NB4 (cell line): ENCODE results near the gene SLC2A9.

Experiments used
- DNase-seq: peaks from one replicate; pipeline ENCODE4 v3.0.0; 2010; ENCODE audit warnings: low read depth
- H3K4me3 ChIP-seq: one replicate; pipeline ENCODE4 v1.5.1; 2011; ENCODE audit warnings: mild to moderate bottlenecking, low read depth, low read length, moderate library complexity
- MYC ChIP-seq: IDR thresholded peaks from 2 replicates; pipeline ENCODE4 v1.6.1; 2011; ENCODE audit warnings: low read depth, low read length
- POLR2A ChIP-seq: IDR thresholded peaks from 2 replicates; pipeline ENCODE4 v1.6.1; 2011; ENCODE audit warnings: mild to moderate bottlenecking; ENCODE audit not compliant: insufficient read length; ENCODE audit errors: extremely low read depth
- TF ChIP-seq, protein P1 (sequence below): IDR thresholded peaks from 2 replicates; pipeline ENCODE4 v1.6.1; 2011; ENCODE audit warnings: low read depth, low read length
- TF ChIP-seq, protein P2 (sequence below): IDR thresholded peaks from one replicate; pipeline ENCODE4 v1.5.1; 2012; ENCODE audit warnings: low read depth, low read length

Gene SLC2A9

GRCh38 chr4:10048941-10049697 lies 27.8 kb upstream of the SLC2A9 start:
- no peak for DNase-seq
- TF ChIP-seq, protein P1, sequence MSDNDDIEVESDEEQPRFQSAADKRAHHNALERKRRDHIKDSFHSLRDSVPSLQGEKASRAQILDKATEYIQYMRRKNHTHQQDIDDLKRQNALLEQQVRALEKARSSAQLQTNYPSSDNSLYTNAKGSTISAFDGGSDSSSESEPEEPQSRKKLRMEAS, result no peak
- no peak for TF ChIP-seq MYC
- TF ChIP-seq POLR2A, result no peak
- TF ChIP-seq, protein P2, sequence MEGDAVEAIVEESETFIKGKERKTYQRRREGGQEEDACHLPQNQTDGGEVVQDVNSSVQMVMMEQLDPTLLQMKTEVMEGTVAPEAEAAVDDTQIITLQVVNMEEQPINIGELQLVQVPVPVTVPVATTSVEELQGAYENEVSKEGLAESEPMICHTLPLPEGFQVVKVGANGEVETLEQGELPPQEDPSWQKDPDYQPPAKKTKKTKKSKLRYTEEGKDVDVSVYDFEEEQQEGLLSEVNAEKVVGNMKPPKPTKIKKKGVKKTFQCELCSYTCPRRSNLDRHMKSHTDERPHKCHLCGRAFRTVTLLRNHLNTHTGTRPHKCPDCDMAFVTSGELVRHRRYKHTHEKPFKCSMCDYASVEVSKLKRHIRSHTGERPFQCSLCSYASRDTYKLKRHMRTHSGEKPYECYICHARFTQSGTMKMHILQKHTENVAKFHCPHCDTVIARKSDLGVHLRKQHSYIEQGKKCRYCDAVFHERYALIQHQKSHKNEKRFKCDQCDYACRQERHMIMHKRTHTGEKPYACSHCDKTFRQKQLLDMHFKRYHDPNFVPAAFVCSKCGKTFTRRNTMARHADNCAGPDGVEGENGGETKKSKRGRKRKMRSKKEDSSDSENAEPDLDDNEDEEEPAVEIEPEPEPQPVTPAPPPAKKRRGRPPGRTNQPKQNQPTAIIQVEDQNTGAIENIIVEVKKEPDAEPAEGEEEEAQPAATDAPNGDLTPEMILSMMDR, result no peak
- no peak overlapping the region for H3K4me3 ChIP-seq

- H3K4me3 ChIP-seq, result no peak overlapping the region
- peak; percentile 24 for DNase-seq
- TF ChIP-seq, protein P1, result no peak
- TF ChIP-seq, protein P2, result no peak
- no peak for TF ChIP-seq MYC
Measured at GRCh38 chr4:10047967-10048366, 26.7 kb upstream of the SLC2A9 start.

- TF ChIP-seq MYC (no peak), POLR2A (no peak)
- TF ChIP-seq, protein P1, result no peak
- TF ChIP-seq, protein P2, result no peak
- DNase-seq, result no peak
- H3K4me3 ChIP-seq, result no peak overlapping the region
Measured at GRCh38 chr4:10046471-10046870, 25.2 kb upstream of the SLC2A9 start.

DNA sequence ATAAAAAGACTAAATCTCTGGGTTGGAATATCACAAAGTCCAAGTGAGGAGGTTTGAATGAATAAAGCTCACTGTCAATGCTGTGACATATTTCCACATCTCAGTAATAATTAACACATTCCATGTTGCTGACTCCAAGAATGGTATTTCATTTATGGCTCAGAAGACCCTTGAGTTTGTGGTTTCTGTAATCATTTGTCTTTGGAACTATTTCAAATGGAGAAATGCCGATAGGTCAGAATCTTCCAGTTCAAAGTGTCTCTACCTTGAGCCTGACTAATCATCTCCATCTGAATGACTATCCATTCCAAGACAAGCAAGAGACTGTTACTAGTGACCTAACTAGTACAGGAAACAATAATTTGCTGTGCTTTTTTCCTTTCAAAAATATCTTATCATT lies 24.2 kb upstream of the SLC2A9 start:
- no peak overlapping the region for H3K4me3 ChIP-seq
- DNase-seq, result no peak
- TF ChIP-seq, protein P1, result no peak
- TF ChIP-seq MYC (no peak), POLR2A (no peak)
- TF ChIP-seq, protein P2, result no peak

DNA sequence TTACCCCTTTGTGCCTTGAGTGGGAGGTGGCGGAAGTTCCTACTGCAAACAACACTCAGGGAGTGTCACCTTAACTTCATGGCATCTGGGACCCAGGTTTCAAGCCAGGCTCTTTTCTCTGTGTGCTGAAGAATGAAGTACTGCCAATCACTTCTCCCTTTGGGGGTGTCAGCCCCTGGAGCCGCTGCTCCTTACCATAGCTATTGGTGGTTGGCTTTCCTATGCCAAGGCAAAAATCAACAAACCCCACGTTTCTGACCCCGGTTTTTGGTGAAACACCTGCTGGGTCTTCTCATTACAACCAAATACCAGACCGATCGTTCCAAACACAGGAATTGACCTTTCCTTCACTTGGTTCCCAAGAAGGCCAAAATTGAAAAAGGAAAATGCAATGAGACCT lies 19.7 kb upstream of the SLC2A9 start:
- TF ChIP-seq, protein P2, result no peak
- TF ChIP-seq MYC, result no peak
- TF ChIP-seq POLR2A, result no peak
- TF ChIP-seq, protein P1, result no peak
- DNase-seq, result no peak
- H3K4me3 ChIP-seq, result no peak overlapping the region
